Thymus (tissue), 2 donors: Measurements from ENCODE around the gene SIRPD. TPM values are rescaled to one million over a fixed set of nuclear protein-coding genes. Genes with fewer than 3 reads are reported as not detected.

Experiments used
- polyA plus RNA-seq: library from polyadenylated mRNA; stranded (reverse); fragments of 200-250 nt; gene quantifications from one replicate; pipeline ENCODE4 v1.2.3, GENCODE V29; 2013
- total RNA-seq: library from RNA; stranded (reverse); fragments of 120-200 nt; gene quantifications from one replicate; pipeline ENCODE4 v1.2.4, GENCODE V29; 2013
- donor health status: healthy.

The SIRPD gene
- total and polyA plus RNA-seq, 2 donors = 0.14 to 0.46 TPM

Other genes starting within 250 kb of the SIRPD start
- gene SDCBP2, start 228.6 kb downstream of the SIRPD start, total RNA-seq = 2.1 TPM
- gene SDCBP2, start 228.6 kb downstream of the SIRPD start, polyA plus RNA-seq = 8.6 TPM
- 93.4 TPM for gene FKBP1A, start 164.7 kb downstream of the SIRPD start, total RNA-seq
- gene FKBP1A, start 164.7 kb downstream of the SIRPD start, polyA plus RNA-seq = 223 TPM
- gene NSFL1C, start 90.9 kb downstream of the SIRPD start, total RNA-seq = 36.1 TPM
- 48.0 TPM for gene NSFL1C, start 90.9 kb downstream of the SIRPD start, polyA plus RNA-seq
- gene SIRPB2, start 66.3 kb downstream of the SIRPD start, total RNA-seq = 1.2 TPM
- gene SIRPB2, start 66.3 kb downstream of the SIRPD start, polyA plus RNA-seq = 1.7 TPM
- 0.90 TPM for gene SIRPB1, start 62.3 kb upstream of the SIRPD start, total RNA-seq
- gene SIRPB1, start 62.3 kb upstream of the SIRPD start, polyA plus RNA-seq = 1.2 TPM
- gene SIRPG, start 100.1 kb upstream of the SIRPD start, total RNA-seq = 26.0 TPM
- gene SIRPG, start 100.1 kb upstream of the SIRPD start, polyA plus RNA-seq = 51.0 TPM